NOMO-1 treated with DMSO at 0.1 percent for 48 hours (cell line): ENCODE results near the gene ZNF487.

Experiments used
- DNase-seq: peaks from one replicate; lab custom pipeline; 2025; ENCODE audit not compliant: unreplicated experiment; lab: John Stamatoyannopoulos, UW

Gene ZNF487

GRCh38 chr10:43482319-43483078 lies 45.6 kb downstream of the ZNF487 start:
- DNase-seq: no peak

GRCh38 chr10:43491855-43492254 lies 54.9 kb downstream of the ZNF487 start:
- DNase-seq: no peak

GRCh38 chr10:43502931-43503330 lies 66.0 kb downstream of the ZNF487 start:
- no peak for DNase-seq

- no peak for DNase-seq
Measured at GRCh38 chr10:43524434-43525247, 87.7 kb downstream of the ZNF487 start.
